Keratinocyte (primary cell): ENCODE measurements around the gene ARRB1. TPM values are rescaled to one million over a fixed set of nuclear protein-coding genes. Genes with fewer than 3 reads are reported as not detected.

Experiments used
- DNase-seq: peaks from one replicate; pipeline ENCODE4 v3.0.0-alpha.2; 2011; ENCODE audit warnings: low read depth, missing footprints, low spot score
- FAIRE-seq: peaks from 2 replicates; lab custom pipeline; 2011; peaks lifted over from hg19 to GRCh38; lab: Jason Lieb, UNC
- H2AFZ ChIP-seq: 2 replicates; pipeline ENCODE4 v1.6.0; 2012; ENCODE audit warnings: low read length, control low read depth, inconsistent platforms; ENCODE audit not compliant: control insufficient read depth
- H3K27ac ChIP-seq: 2 replicates; pipeline ENCODE4 v1.5.1; 2011; ENCODE audit warnings: low read length; ENCODE audit not compliant: control insufficient read depth, insufficient read depth
- H3K27me3 ChIP-seq: 3 replicates; pipeline ENCODE4 v1.6.0; 2011; ENCODE audit warnings: low read length; ENCODE audit not compliant: control insufficient read depth, insufficient read depth; ENCODE audit errors: extremely low read depth
- H3K36me3 ChIP-seq, 2 experiments: 2 replicates in 1 of 2; 3 replicates in 1 of 2; pipeline ENCODE4 v1.5.1; 2011; ENCODE audit warnings: low read length in 2 of 2, mild to moderate bottlenecking in 1 of 2; ENCODE audit not compliant: control insufficient read depth in 2 of 2, insufficient read depth in 2 of 2; ENCODE audit errors: extremely low read depth in 1 of 2
- H3K4me1 ChIP-seq: 3 replicates; pipeline ENCODE4 v1.5.1; 2011; ENCODE audit warnings: low read length; ENCODE audit not compliant: control insufficient read depth, insufficient read depth; ENCODE audit errors: extremely low read depth
- H3K4me2 ChIP-seq: 3 replicates; pipeline ENCODE4 v1.6.0; 2011; ENCODE audit warnings: low read depth, low read length; ENCODE audit not compliant: control insufficient read depth, insufficient read depth; ENCODE audit errors: extremely low read depth
- H3K4me3 ChIP-seq, 3 experiments: fragments of 200-600 bp in 1 of 3; sonication (generic) in 1 of 3; 2 replicates in 2 of 3; 3 replicates in 1 of 3; pipeline ENCODE4 v1.5.1; 2011 to 2016; ENCODE audit warnings: low read length in 3 of 3, mild to moderate bottlenecking in 3 of 3, control low read depth in 2 of 3, inconsistent platforms in 1 of 3, low read depth in 1 of 3, mixed read lengths in 1 of 3, mixed run types in 1 of 3, moderate library complexity in 1 of 3; ENCODE audit not compliant: control insufficient read depth in 2 of 3, insufficient read depth in 2 of 3; ENCODE audit errors: extremely low read depth in 1 of 3
- H3K79me2 ChIP-seq: 2 replicates; pipeline ENCODE4 v1.6.0; 2012; ENCODE audit warnings: low read length; ENCODE audit not compliant: control insufficient read depth, insufficient read depth
- H3K9ac ChIP-seq: 3 replicates; pipeline ENCODE4 v1.6.0; 2011; ENCODE audit warnings: low read length; ENCODE audit not compliant: control insufficient read depth, insufficient read depth; ENCODE audit errors: extremely low read depth
- H3K9me1 ChIP-seq: 3 replicates; pipeline ENCODE4 v1.6.0; 2011; ENCODE audit warnings: low read length; ENCODE audit not compliant: control insufficient read depth, insufficient read depth; ENCODE audit errors: extremely low read depth
- H3K9me3 ChIP-seq: 2 replicates; pipeline ENCODE4 v1.5.1; 2012; ENCODE audit warnings: low read depth, low read length; ENCODE audit not compliant: control insufficient read depth
- H4K20me1 ChIP-seq: 3 replicates; pipeline ENCODE4 v1.6.0; 2011; ENCODE audit warnings: low read length; ENCODE audit not compliant: control insufficient read depth, insufficient read depth; ENCODE audit errors: extremely low read depth
- EZH2 ChIP-seq: IDR thresholded peaks from one replicate; pipeline ENCODE4 v1.6.1; 2012; ENCODE audit warnings: inconsistent platforms, mild to moderate bottlenecking, low read length, moderate library complexity
- dilution Hi-C: fragments of 300-500 bp; cut with MboI; formaldehyde crosslinking; loops from one replicate; pipeline ENCODE4 v1.7.0; 2020; ENCODE audit warnings: low sequenced_read_pairs; ENCODE audit not compliant: extremely low pct_ligation_motif_present
- polyA plus RNA-seq, 5 experiments: library from polyadenylated mRNA; depleted of rRNA in 3 of 5; stranded (reverse) in 3 of 5; stranded (forward) in 1 of 5; unstranded in 1 of 5; fragments of >200 nt; gene quantifications; 1 replicate in 1 of 5; 2 replicates in 3 of 5; 3 replicates in 1 of 5; pipeline versions ENCODE4 v1.2.1 to v1.2.3, GENCODE V29; 2011 to 2012; ENCODE audit warnings: missing spikeins in 2 of 5, low read depth in 1 of 5, low replicate concordance in 1 of 5
- TF ChIP-seq, protein P1 (sequence below), 3 experiments: IDR thresholded peaks in 1 of 3; conservative IDR thresholded peaks in 1 of 3; optimal IDR thresholded peaks in 1 of 3; 2 replicates in 2 of 3; 3 replicates in 1 of 3; pipeline versions ENCODE3 to v1.5.1; 2011; ENCODE audit warnings: low read length in 3 of 3, mild to moderate bottlenecking in 3 of 3, moderate library complexity in 2 of 3, control low read depth in 1 of 3, inconsistent platforms in 1 of 3; ENCODE audit not compliant: insufficient read depth in 2 of 3; ENCODE audit errors: extremely low read depth in 1 of 3

ARRB1 gene
- polyA plus RNA-seq, 1 donor (not counting 4 experiments of a cell fraction or from before 2014, with no cell fraction given), result 0.94 TPM

GRCh38 chr11:75351791-75352587 lies 528 bp upstream of the ARRB1 start:
- Histone ChIP-seq H3K27me3 (peaks cover 3% of the 10 kb centered on the region), H3K9me3 (no peaks in the 10 kb centered on the region), H3K9me1 (no peaks in the 10 kb centered on the region), H3K27ac (no peak overlapping the region), H3K79me2 (no peaks in the 10 kb centered on the region), H3K4me2 (peak overlapping the region; percentile 86), H3K4me1 (peaks cover 14% of the 10 kb centered on the region), H2AFZ (peak overlapping the region; percentile 87), H3K9ac (peak overlapping the region; percentile 28), H3K4me3 (peak overlapping the region; percentile 45 to 54 (median 46)), H4K20me1 (no peaks in the 10 kb centered on the region), H3K36me3 (no peaks in the 10 kb centered on the region)
- TF ChIP-seq, protein P1, sequence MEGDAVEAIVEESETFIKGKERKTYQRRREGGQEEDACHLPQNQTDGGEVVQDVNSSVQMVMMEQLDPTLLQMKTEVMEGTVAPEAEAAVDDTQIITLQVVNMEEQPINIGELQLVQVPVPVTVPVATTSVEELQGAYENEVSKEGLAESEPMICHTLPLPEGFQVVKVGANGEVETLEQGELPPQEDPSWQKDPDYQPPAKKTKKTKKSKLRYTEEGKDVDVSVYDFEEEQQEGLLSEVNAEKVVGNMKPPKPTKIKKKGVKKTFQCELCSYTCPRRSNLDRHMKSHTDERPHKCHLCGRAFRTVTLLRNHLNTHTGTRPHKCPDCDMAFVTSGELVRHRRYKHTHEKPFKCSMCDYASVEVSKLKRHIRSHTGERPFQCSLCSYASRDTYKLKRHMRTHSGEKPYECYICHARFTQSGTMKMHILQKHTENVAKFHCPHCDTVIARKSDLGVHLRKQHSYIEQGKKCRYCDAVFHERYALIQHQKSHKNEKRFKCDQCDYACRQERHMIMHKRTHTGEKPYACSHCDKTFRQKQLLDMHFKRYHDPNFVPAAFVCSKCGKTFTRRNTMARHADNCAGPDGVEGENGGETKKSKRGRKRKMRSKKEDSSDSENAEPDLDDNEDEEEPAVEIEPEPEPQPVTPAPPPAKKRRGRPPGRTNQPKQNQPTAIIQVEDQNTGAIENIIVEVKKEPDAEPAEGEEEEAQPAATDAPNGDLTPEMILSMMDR (optimal IDR thresholded peaks at IDR 0.05 in 1 of 3, IDR thresholded peaks at IDR 0.05 in 1 of 3, conservative IDR thresholded peaks at IDR 0.05 in 1 of 3; ENCODE audit: extremely low read depth in 1 of 3, insufficient read depth in 2 of 3, low read length in 3 of 3), result no peak
- no peak for TF ChIP-seq EZH2
- dilution Hi-C loops, result no loop called here
- FAIRE-seq (no peak), DNase-seq (no peak)

- Histone ChIP-seq H2AFZ (peak overlapping the region; percentile 65), H3K4me1 (peaks cover 14% of the 10 kb centered on the region), H3K9ac (peak overlapping the region; percentile 51), H3K36me3 (no peaks in the 10 kb centered on the region), H3K4me3 (peak overlapping the region; percentile 38 to 50 (median 46)), H3K4me2 (peak overlapping the region; percentile 73), H3K9me1 (no peaks in the 10 kb centered on the region), H3K9me3 (no peaks in the 10 kb centered on the region), H3K79me2 (no peaks in the 10 kb centered on the region), H3K27ac (no peak overlapping the region), H4K20me1 (no peaks in the 10 kb centered on the region), H3K27me3 (peaks cover 3% of the 10 kb centered on the region)
- DNase-seq (peak; percentile 77), FAIRE-seq (no peak)
- dilution Hi-C loops, result no loop called here
- TF ChIP-seq EZH2, result no peak
- TF ChIP-seq, protein P1 (optimal IDR thresholded peaks at IDR 0.05 in 1 of 3, IDR thresholded peaks at IDR 0.05 in 1 of 3, conservative IDR thresholded peaks at IDR 0.05 in 1 of 3; ENCODE audit: extremely low read depth in 1 of 3, insufficient read depth in 2 of 3, low read length in 3 of 3), result peak in 1 of 3 experiments; percentile 10
Measured at GRCh38 chr11:75350743-75351540, 519 bp downstream of the ARRB1 start.
